ENCODE results near the gene AUTS2. TPM values are rescaled to one million over a fixed set of nuclear protein-coding genes. Genes with fewer than 3 reads are reported as not detected.
A peak's percentile ranks its signal among the peaks of the same experiment; 100 is the strongest.

AUTS2 gene
- total RNA-seq, 1 experiment from 2014 or later, result 256 TPM

- Histone ChIP-seq H2AK5ac (ENCODE audit: insufficient read length, low read length) (no peak overlapping the region), H3K27ac (ENCODE audit: insufficient read length, low read depth, low read length) (no peak overlapping the region), H2BK20ac (ENCODE audit: low read depth, low read length, poor library complexity, severe bottlenecking) (no peak overlapping the region), H4K5ac (ENCODE audit: insufficient read length, low read depth, low read length) (no peak overlapping the region), H2BK5ac (ENCODE audit: insufficient read length, low read length) (no peak overlapping the region), H4K91ac (ENCODE audit: insufficient read length, low read depth, low read length) (no peak overlapping the region), H3K18ac (ENCODE audit: insufficient read length, low read depth, low read length) (no peak overlapping the region), H3K4me1 (ENCODE audit: insufficient read depth, low read length) (peaks cover 9% of the 10 kb centered on the region; the same call in 1 of the 2 replicates), H2BK120ac (ENCODE audit: low read depth, low read length, poor library complexity, severe bottlenecking) (no peak overlapping the region), H3K79me2 (ENCODE audit: insufficient read depth, low read length) (no peaks in the 10 kb centered on the region), H3T11ph (ENCODE audit: low read length) (no peak overlapping the region), H3K14ac (ENCODE audit: insufficient read depth, low read length) (no peak overlapping the region), H3K9ac (ENCODE audit: extremely low read depth, insufficient read length, low read length) (no peak overlapping the region), H4K8ac (replicated peaks; ENCODE audit: insufficient read length, low read depth, low read length) (no peak overlapping the region), H3K79me1 (ENCODE audit: insufficient read depth, low read depth, low read length, poor library complexity, severe bottlenecking) (no peaks in the 10 kb centered on the region), H4K20me1 (ENCODE audit: control insufficient read depth, insufficient read depth, insufficient read length) (no peaks in the 10 kb centered on the region), H2BK15ac (ENCODE audit: low read depth, low read length) (no peak overlapping the region), H3K23ac (ENCODE audit: insufficient read length, low read depth, low read length) (no peak overlapping the region), H3K4ac (ENCODE audit: low read depth, low read length) (no peak overlapping the region), H3K9me3 (ENCODE audit: control insufficient read depth, low read depth, low read length) (no peaks in the 10 kb centered on the region), H3K27me3 (ENCODE audit: insufficient read depth, low read length) (no peaks in the 10 kb centered on the region), H2BK12ac (ENCODE audit: insufficient read length, low read depth, low read length) (no peak overlapping the region), H3K23me2 (ENCODE audit: insufficient read length, low read depth, low read length, poor library complexity, severe bottlenecking) (no peaks in the 10 kb centered on the region), H3K4me2 (ENCODE audit: insufficient read depth, insufficient read length, low read length) (no peak overlapping the region), H3K56ac (ENCODE audit: insufficient read length, low read depth, low read length) (no peak overlapping the region), H2AFZ (ENCODE audit: low read length) (peak overlapping the region; percentile 18)
- Mint-ChIP-seq H3K9me3 (peaks cover 0 to 1% of the 10 kb centered on the region in 2 experiments; a peak in 1 of 5 replicates), H3K27me3 (ENCODE audit: low read depth) (peaks cover 9% of the 10 kb centered on the region), H3K27ac (peak overlapping the region; percentile 77 to 95 (median 84); a peak in 6 of 7 replicates), H3K4me1 (peaks cover 59 to 69% of the 10 kb centered on the region in 2 experiments), H3K36me3 (ENCODE audit: insufficient read depth in 1 of 3, low read depth in 3 of 3) (no peaks in the 10 kb centered on the region), H3K4me3 (peak overlapping the region in 1 of 2 experiments; percentile 44; a peak in 2 of 5 replicates)
- TF ChIP-seq CTCF (conservative IDR thresholded peaks at IDR 0.05), result no peak
- WGBS (ENCODE audit: extremely low coverage, insufficient read length, low lambda C conversion rate), result no CpG with 5 or more reads among the region's 18 CpGs
- DNase-seq, result peak; percentile 75
These were observed 984.9 kb downstream of the AUTS2 start for GRCh38 chr7:70582927-70583895.

Data from H9 (cell line).